ENCODE results near the gene VPS26A.
A peak's percentile ranks its signal among the peaks of the same experiment; 100 is the strongest.

The VPS26A gene

GRCh38 chr10:69123747-69124562 is at the start of gene VPS26A:
VPS26A (plus strand) TSS chr10:69124178; CDS start chr10:69124278, 100 bp downstream.
- DNase-seq: peak; percentile 98 to 99
- TF ChIP-seq POLR2A (IDR thresholded peaks at IDR 0.05; ENCODE audit: low read length): peak; percentile 97
- no peak for TF ChIP-seq GATA1 (IDR thresholded peaks at IDR 0.05; ENCODE audit: low read depth, low read length)

- DNase-seq: peak in 1 of 2 experiments; percentile 42
- no peak for TF ChIP-seq POLR2A (IDR thresholded peaks at IDR 0.05; ENCODE audit: low read length)
- no peak for TF ChIP-seq GATA1 (IDR thresholded peaks at IDR 0.05; ENCODE audit: low read depth, low read length)
These were observed 49.4 kb upstream of the VPS26A start for GRCh38 chr10:69074532-69074931.

- DNase-seq: no peak
- TF ChIP-seq GATA1 (IDR thresholded peaks at IDR 0.05; ENCODE audit: low read depth, low read length) (no peak), POLR2A (IDR thresholded peaks at IDR 0.05; ENCODE audit: low read length) (no peak)
These were observed 48.5 kb upstream of the VPS26A start for GRCh38 chr10:69075431-69075830.

- DNase-seq: no peak
- TF ChIP-seq GATA1 (IDR thresholded peaks at IDR 0.05; ENCODE audit: low read depth, low read length) (no peak), POLR2A (IDR thresholded peaks at IDR 0.05; ENCODE audit: low read length) (no peak)
These were observed 45.7 kb upstream of the VPS26A start for GRCh38 chr10:69078311-69078710.

- DNase-seq: no peak
- TF ChIP-seq POLR2A (IDR thresholded peaks at IDR 0.05; ENCODE audit: low read length) (no peak), GATA1 (IDR thresholded peaks at IDR 0.05; ENCODE audit: low read depth, low read length) (no peak)
These were observed 43.8 kb upstream of the VPS26A start for GRCh38 chr10:69080226-69080625.

GRCh38 chr10:69086001-69086509 is 37.9 kb upstream of the VPS26A start:
- peak in 1 of 2 experiments; percentile 19 for DNase-seq
- TF ChIP-seq POLR2A (IDR thresholded peaks at IDR 0.05; ENCODE audit: low read length): no peak
- TF ChIP-seq GATA1 (IDR thresholded peaks at IDR 0.05; ENCODE audit: low read depth, low read length): no peak

GRCh38 chr10:69087590-69088470 is 36.1 kb upstream of the VPS26A start, which contains the start of gene SRGN:
SRGN (plus strand) TSS chr10:69088103; CDS start chr10:69088158, 55 bp downstream.
- peak; percentile 82 to 86 for DNase-seq

GRCh38 chr10:69088471-69088769 is 35.6 kb upstream of the VPS26A start:
- DNase-seq: peak; percentile 40 to 65
- no peak for TF ChIP-seq POLR2A (IDR thresholded peaks at IDR 0.05; ENCODE audit: low read length)
- no peak for TF ChIP-seq GATA1 (IDR thresholded peaks at IDR 0.05; ENCODE audit: low read depth, low read length)

More at GRCh38 chr10:69087590-69088470, 36.1 kb upstream of the VPS26A start, which contains the start of gene SRGN:
- TF ChIP-seq GATA1 (IDR thresholded peaks at IDR 0.05; ENCODE audit: low read depth, low read length) (no peak), POLR2A (IDR thresholded peaks at IDR 0.05; ENCODE audit: low read length) (peak; percentile 98)

GRCh38 chr10:69088801-69089501 is 35.0 kb upstream of the VPS26A start:
- DNase-seq: peak; percentile 86 to 88
- TF ChIP-seq GATA1 (IDR thresholded peaks at IDR 0.05; ENCODE audit: low read depth, low read length): no peak
- TF ChIP-seq POLR2A (IDR thresholded peaks at IDR 0.05; ENCODE audit: low read length): no peak

GRCh38 chr10:69089638-69090599 is 34.1 kb upstream of the VPS26A start:
- TF ChIP-seq GATA1 (IDR thresholded peaks at IDR 0.05; ENCODE audit: low read depth, low read length): no peak
- peak; percentile 50 for TF ChIP-seq POLR2A (IDR thresholded peaks at IDR 0.05; ENCODE audit: low read length)
- DNase-seq: peak; percentile 50 to 60

- TF ChIP-seq GATA1 (IDR thresholded peaks at IDR 0.05; ENCODE audit: low read depth, low read length) (no peak), POLR2A (IDR thresholded peaks at IDR 0.05; ENCODE audit: low read length) (no peak)
- DNase-seq: no peak
These were observed 33.3 kb upstream of the VPS26A start for GRCh38 chr10:69090685-69091084.

GRCh38 chr10:69091143-69091651 is 32.8 kb upstream of the VPS26A start:
- peak; percentile 25 to 34 for DNase-seq
- no peak for TF ChIP-seq GATA1 (IDR thresholded peaks at IDR 0.05; ENCODE audit: low read depth, low read length)
- no peak for TF ChIP-seq POLR2A (IDR thresholded peaks at IDR 0.05; ENCODE audit: low read length)
